Caco-2 (cell line): ENCODE measurements around the gene THBD. TPM values are rescaled to one million over a fixed set of nuclear protein-coding genes. Genes with fewer than 3 reads are reported as not detected.
A peak's percentile ranks its signal among the peaks of the same experiment; 100 is the strongest.

ENCODE experiments used
- BruUV-seq: library from RNA; stranded (reverse); fragments of 400-500 nt; replicated peaks from 2 replicates; lab custom pipeline; 2021; lab: Mats Ljungman, UMichigan
- CTCF ChIA-PET: fragments of 300-600 bp; sonication (Branson Sonifier 250); formaldehyde crosslinking; loops from one replicate; lab custom pipeline; 2022; ENCODE audit warnings: antibody characterized with exemption; lab: Charles Lee
- POLR2A ChIA-PET: fragments of 300-600 bp; sonication (Branson Sonifier 250); formaldehyde crosslinking; loops from one replicate; lab custom pipeline; 2022; ENCODE audit warnings: antibody characterized with exemption; lab: Charles Lee
- DNase-seq, 2 experiments: peaks; one replicate each; pipeline versions ENCODE4 v3.0.0 to v3.0.0-alpha.2; 2020 to 2022
- H3K27me3 ChIP-seq: replicated peaks from 2 replicates; pipeline ENCODE4 v1.6.0; 2011; ENCODE audit warnings: low read length; ENCODE audit not compliant: control insufficient read depth, insufficient read depth
- H3K36me3 ChIP-seq: 2 replicates; pipeline ENCODE4 v1.5.1; 2011; ENCODE audit warnings: low read length; ENCODE audit not compliant: control insufficient read depth, insufficient read depth
- H3K4me1 ChIP-seq: fragments of 250-450 bp; sonication (Bioruptor Pico); 2 replicates; pipeline ENCODE4 v1.5.1; 2020; ENCODE audit warnings: mild to moderate bottlenecking
- H3K4me3 ChIP-seq: 2 replicates; pipeline ENCODE4 v1.5.1; 2011; ENCODE audit warnings: low read depth, mild to moderate bottlenecking, control low read depth, low read length
- H3K9me3 ChIP-seq: fragments of 250-450 bp; sonication (Bioruptor Pico); 2 replicates; pipeline ENCODE4 v1.5.1; 2020; ENCODE audit warnings: mild to moderate bottlenecking, moderate library complexity
- H3K27ac Mint-ChIP-seq: one replicate; pipeline ENCODE4 v1.8.0; 2022; ENCODE audit warnings: mixed read lengths; ENCODE audit not compliant: unreplicated experiment
- H3K27me3 Mint-ChIP-seq: one replicate; pipeline ENCODE4 v1.8.0; 2022; ENCODE audit warnings: mixed read lengths; ENCODE audit not compliant: insufficient read depth, unreplicated experiment
- H3K36me3 Mint-ChIP-seq: one replicate; pipeline ENCODE4 v1.8.0; 2022; ENCODE audit warnings: mild to moderate bottlenecking, mixed read lengths; ENCODE audit not compliant: insufficient read depth, unreplicated experiment
- H3K4me1 Mint-ChIP-seq: one replicate; pipeline ENCODE4 v1.8.0; 2022; ENCODE audit warnings: low read depth, mixed read lengths; ENCODE audit not compliant: unreplicated experiment
- H3K4me3 Mint-ChIP-seq: one replicate; pipeline ENCODE4 v1.8.0; 2022; ENCODE audit warnings: mild to moderate bottlenecking, moderate library complexity, mixed read lengths; ENCODE audit not compliant: unreplicated experiment
- H3K9me3 Mint-ChIP-seq: one replicate; pipeline ENCODE4 v1.8.0; 2022; ENCODE audit warnings: mixed read lengths; ENCODE audit not compliant: unreplicated experiment
- CTCF ChIP-seq, 2 experiments: fragments of 200-600 bp in 1 of 2; IDR thresholded peaks; 1 replicate in 1 of 2; 2 replicates in 1 of 2; pipeline versions ENCODE4 v1.5.1 to v1.8.0; 2011 to 2022; ENCODE audit warnings: antibody characterized with exemption in 1 of 2, control low read depth in 1 of 2, inconsistent platforms in 1 of 2, low read depth in 1 of 2, low read length in 1 of 2, mild to moderate bottlenecking in 1 of 2, moderate library complexity in 1 of 2; ENCODE audit not compliant: insufficient read depth in 1 of 2, severe bottlenecking in 1 of 2, unreplicated experiment in 1 of 2
- intact Hi-C: fragments of 100-400 bp; cut with micrococcal nuclease; formaldehyde crosslinking; loops from one replicate; pipeline ENCODE4 v1.10.0; 2022; ENCODE audit not compliant: unreplicated experiment
- total RNA-seq: library from RNA; stranded (reverse); gene quantifications from 2 replicates; pipeline ENCODE4 v1.2.3, GENCODE V29; 2022

THBD gene
- total RNA-seq, 1 experiment from 2014 or later: 0.77 TPM

- Mint-ChIP-seq H3K4me3 (no peak overlapping the region), H3K9me3 (no peaks in the 10 kb centered on the region), H3K27me3 (no peaks in the 10 kb centered on the region), H3K36me3 (no peaks in the 10 kb centered on the region), H3K27ac (no peak overlapping the region), H3K4me1 (peaks cover 18% of the 10 kb centered on the region)
- DNase-seq: no peak
- Histone ChIP-seq H3K4me1 (peaks cover 13% of the 10 kb centered on the region), H3K4me3 (no peak overlapping the region), H3K36me3 (no peaks in the 10 kb centered on the region), H3K9me3 (no peaks in the 10 kb centered on the region), H3K27me3 (no peaks in the 10 kb centered on the region; the same call in 1 of the 2 replicates)
- BruUV-seq: no TSS peak
- CTCF ChIA-PET: no interaction called here
- TF ChIP-seq CTCF (IDR thresholded peaks at IDR 0.05; ENCODE audit: insufficient read depth in 1 of 2, low read depth in 1 of 2, low read length in 1 of 2, severe bottlenecking in 1 of 2, unreplicated experiment in 1 of 2): no peak
- POLR2A ChIA-PET: no interaction called here
- intact Hi-C loops: no loop called here
Measured at GRCh38 chr20:23039885-23040508, 9.5 kb downstream of the THBD start.

- no TSS peak for BruUV-seq
- Mint-ChIP-seq H3K9me3 (no peaks in the 10 kb centered on the region), H3K4me1 (peaks cover 18% of the 10 kb centered on the region), H3K27me3 (no peaks in the 10 kb centered on the region), H3K36me3 (no peaks in the 10 kb centered on the region), H3K27ac (no peak overlapping the region), H3K4me3 (no peak overlapping the region)
- Histone ChIP-seq H3K27me3 (no peaks in the 10 kb centered on the region; the same call in 1 of the 2 replicates), H3K4me1 (peaks cover 13% of the 10 kb centered on the region), H3K9me3 (no peaks in the 10 kb centered on the region), H3K4me3 (no peak overlapping the region), H3K36me3 (no peaks in the 10 kb centered on the region)
- intact Hi-C loops: no loop called here
- CTCF ChIA-PET: no interaction called here
- no peak for DNase-seq
- POLR2A ChIA-PET: no interaction called here
- no peak for TF ChIP-seq CTCF (IDR thresholded peaks at IDR 0.05; ENCODE audit: insufficient read depth in 1 of 2, low read depth in 1 of 2, low read length in 1 of 2, severe bottlenecking in 1 of 2, unreplicated experiment in 1 of 2)
Measured at GRCh38 chr20:23039136-23039875, 10.2 kb downstream of the THBD start.

- peaks cover 11% of the 10 kb centered on the region for H3K4me1 Mint-ChIP-seq
- H3K27me3 Mint-ChIP-seq: no peaks in the 10 kb centered on the region
- peak overlapping the region; percentile 48 for H3K27ac Mint-ChIP-seq
- no TSS peak for BruUV-seq
- H3K27me3 ChIP-seq: no peaks in the 10 kb centered on the region; the same call in 1 of the 2 replicates
- no peaks in the 10 kb centered on the region for H3K9me3 ChIP-seq
- POLR2A ChIA-PET: no interaction called here
- CTCF ChIA-PET: no interaction called here
- H3K9me3 Mint-ChIP-seq: no peaks in the 10 kb centered on the region
- intact Hi-C loops: no loop called here
- H3K4me3 ChIP-seq: no peak overlapping the region
- H3K36me3 ChIP-seq: no peaks in the 10 kb centered on the region
- no peak overlapping the region for H3K4me3 Mint-ChIP-seq
- no peaks in the 10 kb centered on the region for H3K36me3 Mint-ChIP-seq
- peak in 1 of 2 experiments; percentile 58 for DNase-seq
- TF ChIP-seq CTCF (IDR thresholded peaks at IDR 0.05; ENCODE audit: insufficient read depth in 1 of 2, low read depth in 1 of 2, low read length in 1 of 2, severe bottlenecking in 1 of 2, unreplicated experiment in 1 of 2): no peak
- peaks cover 13% of the 10 kb centered on the region for H3K4me1 ChIP-seq
Measured at GRCh38 chr20:23037017-23037481, 12.4 kb downstream of the THBD start.
